Body of pancreas (tissue), 4 donors: ENCODE data around the gene IFIT2.

Experiments used
- CTCF ChIP-seq, 7 experiments: fragments of 450-650 bp in 4 of 7; fragments of 200-600 bp in 3 of 7; sonication (generic) in 3 of 7; IDR thresholded peaks; one replicate each; pipeline ENCODE4 v1.5.1; 2016 to 2019; ENCODE audit warnings: antibody characterized with exemption in 7 of 7
- POLR2A ChIP-seq, 3 donors: fragments of 450-650 bp; IDR thresholded peaks; one replicate each; pipeline ENCODE4 v1.6.1; 2016; ENCODE audit warnings: antibody characterized with exemption in 3 of 3, mild to moderate bottlenecking in 2 of 3

GRCh38 chr10:89275383-89275782 lies 26.5 kb upstream of the IFIT2 start:
- TF ChIP-seq CTCF (IDR thresholded peaks at IDR 0.05) (no peak), POLR2A (IDR thresholded peaks at IDR 0.05) (no peak)
